ENCODE data around the gene ORAI2. TPM values are rescaled to one million over a fixed set of nuclear protein-coding genes. Genes with fewer than 3 reads are reported as not detected.

Gene ORAI2
- total RNA-seq = 10 to 100 TPM; 33.4 to 37.6 TPM

DNA sequence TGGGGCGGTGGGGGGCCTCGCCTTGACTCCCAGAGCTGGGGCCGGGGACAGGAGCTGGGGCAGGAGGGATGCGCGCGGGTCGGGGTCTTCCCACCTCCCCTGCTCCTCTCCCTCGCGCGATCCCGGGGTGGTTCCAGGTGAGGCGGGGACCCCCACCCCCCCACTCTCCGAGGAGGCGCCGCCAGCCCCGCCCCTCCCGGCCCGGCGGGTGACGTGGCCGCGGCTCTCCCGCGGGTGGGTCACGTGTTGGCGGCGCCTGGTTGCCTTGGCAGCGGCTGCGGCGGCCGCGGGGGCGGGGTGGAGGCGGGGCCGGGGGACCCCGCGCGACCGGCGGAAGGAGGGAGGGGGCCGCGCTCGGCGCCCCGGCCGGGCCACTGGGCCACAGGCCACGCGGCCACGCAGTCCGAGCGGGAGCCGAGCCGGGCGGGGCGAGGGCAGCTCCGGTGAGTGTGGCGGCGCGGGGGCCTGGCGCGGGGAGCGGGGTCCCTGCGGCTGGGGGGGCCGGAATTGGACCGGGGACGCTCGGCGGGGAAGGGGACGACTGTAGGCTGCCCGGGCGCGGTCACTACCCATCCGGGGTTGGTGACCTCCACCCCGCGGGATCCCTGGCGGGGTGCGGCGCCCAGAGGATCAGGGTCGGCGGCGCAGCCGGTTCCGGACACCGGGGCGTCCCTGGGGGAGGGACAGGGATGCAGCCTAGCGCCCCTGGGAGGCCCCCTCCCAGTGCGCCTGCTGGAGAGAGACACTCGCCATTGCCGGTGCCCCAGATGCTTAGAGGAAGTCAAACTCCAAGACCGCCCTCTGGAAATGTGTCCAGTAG, at the start of gene ORAI2:
Gene ORAI2, plus strand, starts transcription at position 357 of the 820 bp plus-strand sequence. CDS start 5,382 bp downstream, outside the sequence.
- Histone ChIP-seq H3K4me1 (ENCODE audit: control insufficient read depth in 1 of 2, low read depth in 2 of 2) (peaks cover 0 to 18% of the 10 kb centered on the region in 2 donors), H3K36me3 (no peaks in the 10 kb centered on the region), H3K4me3 (peak within 1 kb of the TSS; percentile 92), H3K27ac (peak within 1 kb of the TSS in 1 of 2 donors; percentile 55), H3K9me3 (no peaks in the 10 kb centered on the region), H3K27me3 (replicated peaks; ENCODE audit: insufficient read depth) (no peaks in the 10 kb centered on the region)
- no peak for DNase-seq (ENCODE audit: low spot score)
- ATAC-seq (ENCODE audit: insufficient number of reproducible peaks, low FRiP score, low read depth) = peak; percentile 85
- TF ChIP-seq, protein P1, sequence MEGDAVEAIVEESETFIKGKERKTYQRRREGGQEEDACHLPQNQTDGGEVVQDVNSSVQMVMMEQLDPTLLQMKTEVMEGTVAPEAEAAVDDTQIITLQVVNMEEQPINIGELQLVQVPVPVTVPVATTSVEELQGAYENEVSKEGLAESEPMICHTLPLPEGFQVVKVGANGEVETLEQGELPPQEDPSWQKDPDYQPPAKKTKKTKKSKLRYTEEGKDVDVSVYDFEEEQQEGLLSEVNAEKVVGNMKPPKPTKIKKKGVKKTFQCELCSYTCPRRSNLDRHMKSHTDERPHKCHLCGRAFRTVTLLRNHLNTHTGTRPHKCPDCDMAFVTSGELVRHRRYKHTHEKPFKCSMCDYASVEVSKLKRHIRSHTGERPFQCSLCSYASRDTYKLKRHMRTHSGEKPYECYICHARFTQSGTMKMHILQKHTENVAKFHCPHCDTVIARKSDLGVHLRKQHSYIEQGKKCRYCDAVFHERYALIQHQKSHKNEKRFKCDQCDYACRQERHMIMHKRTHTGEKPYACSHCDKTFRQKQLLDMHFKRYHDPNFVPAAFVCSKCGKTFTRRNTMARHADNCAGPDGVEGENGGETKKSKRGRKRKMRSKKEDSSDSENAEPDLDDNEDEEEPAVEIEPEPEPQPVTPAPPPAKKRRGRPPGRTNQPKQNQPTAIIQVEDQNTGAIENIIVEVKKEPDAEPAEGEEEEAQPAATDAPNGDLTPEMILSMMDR (IDR thresholded peaks at IDR 0.05) = no peak

GRCh38 chr7:102387064-102387463, 46.3 kb upstream of the ORAI2 start:
- Histone ChIP-seq H3K4me1 (ENCODE audit: control insufficient read depth in 1 of 2, low read depth in 2 of 2) (no peaks in the 10 kb centered on the region), H3K9me3 (no peaks in the 10 kb centered on the region), H3K4me3 (no peak overlapping the region), H3K27ac (no peak overlapping the region), H3K36me3 (peaks cover 4% of the 10 kb centered on the region), H3K27me3 (replicated peaks; ENCODE audit: insufficient read depth) (no peaks in the 10 kb centered on the region)
- DNase-seq (ENCODE audit: low spot score) (no peak), ATAC-seq (ENCODE audit: insufficient number of reproducible peaks, low FRiP score, low read depth) (no peak)
- TF ChIP-seq, protein P1 (IDR thresholded peaks at IDR 0.05) = no peak

DNA sequence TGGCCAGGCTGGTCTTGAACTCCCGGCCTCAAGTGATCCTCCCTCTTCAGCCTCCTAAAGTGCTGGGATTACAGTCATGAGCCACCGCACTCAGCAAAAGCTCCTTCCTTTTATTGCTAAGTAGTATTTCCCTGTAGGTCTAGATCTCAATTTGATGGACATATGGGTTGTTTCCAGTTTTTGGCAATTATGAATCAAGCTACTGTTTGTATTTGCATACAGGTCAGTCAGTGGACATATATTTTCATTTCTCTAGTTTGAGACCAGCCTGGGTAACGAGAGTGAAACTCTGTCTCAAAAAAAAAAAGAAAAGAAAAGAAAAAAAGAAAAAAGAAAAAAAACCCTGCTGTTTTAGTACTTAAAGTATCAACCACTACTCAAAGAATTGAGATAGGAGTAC, 43.6 kb upstream of the ORAI2 start:
- TF ChIP-seq, protein P1 (IDR thresholded peaks at IDR 0.05) = no peak
- H3K36me3 ChIP-seq = peaks cover 4% of the 10 kb centered on the region

GRCh38 chr7:102390697-102391484, 42.5 kb upstream of the ORAI2 start:
- Histone ChIP-seq H3K9me3 (no peaks in the 10 kb centered on the region), H3K4me1 (ENCODE audit: control insufficient read depth in 1 of 2, low read depth in 2 of 2) (no peaks in the 10 kb centered on the region), H3K27ac (no peak overlapping the region), H3K27me3 (replicated peaks; ENCODE audit: insufficient read depth) (no peaks in the 10 kb centered on the region), H3K4me3 (no peak overlapping the region), H3K36me3 (peaks cover 4% of the 10 kb centered on the region)
- ATAC-seq (ENCODE audit: insufficient number of reproducible peaks, low FRiP score, low read depth) = no peak
- peak; percentile 25 for DNase-seq (ENCODE audit: low spot score)
- TF ChIP-seq, protein P1 (IDR thresholded peaks at IDR 0.05) = peak; percentile 89

More for the DNA sequence above, 43.6 kb upstream of the ORAI2 start:
- DNase-seq (ENCODE audit: low spot score) (no peak), ATAC-seq (ENCODE audit: insufficient number of reproducible peaks, low FRiP score, low read depth) (no peak)
- no peaks in the 10 kb centered on the region for H3K4me1 ChIP-seq (ENCODE audit: control insufficient read depth in 1 of 2, low read depth in 2 of 2)
- no peaks in the 10 kb centered on the region for H3K9me3 ChIP-seq
- H3K27ac ChIP-seq = no peak overlapping the region
- no peaks in the 10 kb centered on the region for H3K27me3 ChIP-seq (replicated peaks; ENCODE audit: insufficient read depth)
- no peak overlapping the region for H3K4me3 ChIP-seq

DNA sequence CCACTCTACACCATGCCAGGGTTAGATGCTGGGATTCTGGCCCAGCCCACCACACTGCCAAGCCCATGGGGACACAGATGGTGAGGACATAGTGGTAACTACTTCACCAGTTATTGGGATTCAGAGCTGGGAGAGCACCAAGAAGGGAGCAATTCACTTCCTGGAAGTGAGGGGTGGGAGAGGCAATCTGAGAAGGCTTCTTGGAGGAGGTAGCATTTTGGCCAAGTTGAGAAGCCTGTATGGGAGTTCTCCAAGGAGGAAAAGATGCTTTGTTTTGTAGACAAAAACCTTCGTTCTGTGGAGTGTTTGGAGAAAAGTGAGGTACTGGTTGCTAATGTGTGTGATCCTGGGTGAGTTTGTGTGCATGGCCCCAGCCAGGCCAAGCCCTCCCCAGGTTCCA, 41.0 kb upstream of the ORAI2 start:
- no peak overlapping the region for H3K27ac ChIP-seq
- no peak overlapping the region for H3K4me3 ChIP-seq
- ATAC-seq (ENCODE audit: insufficient number of reproducible peaks, low FRiP score, low read depth) (no peak), DNase-seq (ENCODE audit: low spot score) (no peak)
- peaks cover 5% of the 10 kb centered on the region in 2 donors for H3K4me1 ChIP-seq (ENCODE audit: control insufficient read depth in 1 of 2, low read depth in 2 of 2)
- H3K9me3 ChIP-seq = no peaks in the 10 kb centered on the region
- TF ChIP-seq, protein P1 (IDR thresholded peaks at IDR 0.05) = no peak
- H3K27me3 ChIP-seq (replicated peaks; ENCODE audit: insufficient read depth) = no peaks in the 10 kb centered on the region
- H3K36me3 ChIP-seq = no peaks in the 10 kb centered on the region
